Right lobe of liver (tissue), 4 donors: Measurements from ENCODE around the gene PSMB10.

ENCODE experiments used
- CTCF ChIP-seq, 4 donors: fragments of 200-600 bp in 3 of 4; fragments of 450-650 bp in 1 of 4; IDR thresholded peaks; one replicate each; pipeline versions ENCODE4 v1.5.1 to v1.8.0; 2016 to 2022; ENCODE audit warnings: antibody characterized with exemption in 4 of 4, mild to moderate bottlenecking in 2 of 4
- POLR2A ChIP-seq: fragments of 450-650 bp; IDR thresholded peaks from one replicate; pipeline ENCODE4 v1.6.1; 2017; ENCODE audit warnings: antibody characterized with exemption, mild to moderate bottlenecking
- donor health status: DM: no; HTN: no; CAD: no.
- donor health status: DM: no; HTN: no; CAD: no.
- donor health status: DM: no; HTN: yes; CAD: no.

GRCh38 chr16:67928147-67928546 lies 8.5 kb downstream of the PSMB10 start:
- no peak for TF ChIP-seq CTCF (IDR thresholded peaks at IDR 0.05)
- TF ChIP-seq POLR2A: no peak
